RPMI7951 (cell line): ENCODE results near the gene SDK2. TPM values are rescaled to one million over a fixed set of nuclear protein-coding genes. Genes with fewer than 3 reads are reported as not detected.
"Not testable (repeated sequence)": the region's sequence is repeated elsewhere in the genome, so short reads cannot be mapped to it uniquely, and the experiment has no call there.

Experiments
- DNase-seq: peaks from one replicate; pipeline ENCODE4 v3.0.0-alpha.2; 2012; ENCODE audit warnings: low read depth
- total RNA-seq: library from RNA; depleted of rRNA; stranded (reverse); fragments of >200 nt; shearing (Covaris generic); gene quantifications from 2 replicates; pipeline ENCODE4 v1.2.3, GENCODE V29; 2014

SDK2 gene
- total RNA-seq, 1 experiment from 2014 or later = 1.1 TPM

DNA sequence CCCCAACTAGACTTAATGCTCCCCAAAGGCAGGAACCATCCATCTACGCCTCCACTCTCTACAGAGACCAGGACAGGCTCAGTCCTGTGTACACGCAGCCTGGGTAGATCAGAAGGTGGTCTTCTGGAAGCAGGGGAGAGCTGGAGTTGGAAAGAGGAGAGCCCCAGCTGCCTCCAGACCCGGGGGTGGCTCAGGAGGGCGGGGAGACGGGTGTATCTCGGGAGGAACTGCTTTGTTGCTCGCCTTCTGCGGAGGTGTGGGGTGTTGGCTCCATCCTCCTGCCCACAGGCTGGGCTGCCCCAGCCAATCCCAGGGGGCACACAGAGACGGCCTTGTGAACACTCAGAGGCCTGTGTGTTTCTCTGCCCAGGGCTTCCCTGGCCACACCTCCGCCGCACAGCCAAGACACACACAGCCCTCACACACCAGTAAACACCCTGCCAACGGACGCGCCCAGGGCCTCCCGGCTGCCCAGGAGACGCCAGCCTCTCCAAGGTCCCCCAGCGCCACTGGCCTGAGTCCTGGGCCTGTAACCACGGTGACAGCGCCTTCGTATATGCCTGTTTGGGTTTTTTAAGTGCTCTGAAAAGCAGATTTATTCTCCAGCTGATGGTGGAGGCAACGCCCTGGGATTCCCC lies 189.1 kb downstream of the SDK2 start:
- DNase-seq = no peak

DNA sequence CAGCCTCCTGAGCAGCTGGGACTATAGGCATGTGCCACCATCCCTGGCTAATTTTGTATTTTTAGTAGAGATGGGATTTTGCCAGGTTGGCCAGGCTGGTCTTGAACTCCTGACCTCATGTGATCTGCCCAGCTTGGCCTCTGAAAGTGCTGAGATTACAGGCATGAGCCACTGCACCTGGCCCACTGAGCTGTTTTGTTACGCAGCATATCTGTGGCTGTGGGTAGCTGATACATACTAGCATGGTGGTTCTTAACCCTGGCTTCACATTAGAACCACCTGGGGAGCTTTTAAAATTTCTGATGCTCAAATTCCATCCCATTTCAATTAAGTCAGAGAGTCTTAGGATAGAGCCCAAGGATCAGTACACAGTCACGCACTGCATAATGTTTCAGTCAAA lies 190.8 kb downstream of the SDK2 start:
- DNase-seq = not testable (repeated sequence)

- DNase-seq = no peak
Measured at GRCh38 chr17:73453090-73453489, 191.2 kb downstream of the SDK2 start.

GRCh38 chr17:73452009-73452408 lies 192.2 kb downstream of the SDK2 start:
- no peak for DNase-seq

DNA sequence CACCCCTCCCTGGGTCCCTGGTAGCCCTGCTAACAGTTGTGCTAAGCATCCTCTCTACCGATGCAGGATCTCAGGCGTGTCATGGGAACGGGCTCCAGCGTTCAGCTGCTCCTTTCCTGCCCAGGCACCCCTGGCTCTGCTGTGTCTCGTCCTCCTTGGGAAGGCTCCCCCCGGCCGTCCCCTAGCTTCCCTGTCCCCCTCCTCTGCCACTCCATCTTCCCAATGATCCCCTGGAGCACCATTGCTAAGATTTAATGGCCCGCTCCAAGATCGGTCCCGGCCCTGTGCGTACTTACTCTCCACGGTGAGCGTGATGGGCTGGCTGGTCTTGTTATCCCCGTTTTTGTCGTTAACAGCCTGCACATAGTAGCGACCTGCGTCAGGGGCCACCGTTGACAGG lies 196.9 kb downstream of the SDK2 start:
- DNase-seq = no peak

DNA sequence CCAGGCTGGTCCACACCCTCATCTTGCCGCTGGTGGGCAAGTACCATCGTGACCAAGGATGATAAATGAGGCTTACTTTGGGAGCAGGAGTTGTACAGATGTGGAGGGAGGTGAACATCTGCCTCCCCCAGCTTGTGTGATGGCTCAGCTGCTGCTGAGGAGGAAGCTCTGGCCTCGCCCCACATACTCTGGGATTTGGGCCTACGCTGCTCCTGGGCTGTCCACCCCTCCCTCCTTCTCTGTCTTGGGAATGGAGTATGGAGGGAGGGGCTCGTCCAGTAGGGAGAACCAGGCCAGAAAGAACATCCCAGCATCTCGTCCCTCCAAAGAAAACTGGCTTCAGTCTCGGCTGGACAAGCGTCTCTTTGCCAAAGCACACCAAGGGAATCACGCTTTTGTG lies 197.6 kb downstream of the SDK2 start:
- no peak for DNase-seq

GRCh38 chr17:73445466-73445865 lies 198.8 kb downstream of the SDK2 start:
- DNase-seq = no peak

DNA sequence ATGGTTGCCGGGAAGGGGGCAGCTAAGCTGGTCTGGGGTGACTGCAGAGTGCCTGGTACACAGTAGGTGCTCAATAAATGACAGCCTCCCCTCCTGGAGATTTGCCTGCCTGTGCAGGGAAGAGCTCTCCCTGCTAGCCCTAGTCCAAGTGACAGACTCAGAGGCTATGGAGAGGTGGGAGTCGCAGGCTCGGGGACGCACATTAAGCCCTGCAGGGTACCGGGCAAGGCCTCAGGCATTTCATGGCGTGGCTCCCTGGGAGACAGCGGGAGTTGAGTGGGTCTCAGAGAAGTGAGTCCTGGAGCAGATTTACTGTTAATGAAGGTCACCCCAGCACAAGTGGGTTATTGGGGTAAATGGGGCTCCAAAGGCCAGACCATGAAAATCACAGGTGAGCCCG lies 200.2 kb downstream of the SDK2 start:
- DNase-seq = no peak

DNA sequence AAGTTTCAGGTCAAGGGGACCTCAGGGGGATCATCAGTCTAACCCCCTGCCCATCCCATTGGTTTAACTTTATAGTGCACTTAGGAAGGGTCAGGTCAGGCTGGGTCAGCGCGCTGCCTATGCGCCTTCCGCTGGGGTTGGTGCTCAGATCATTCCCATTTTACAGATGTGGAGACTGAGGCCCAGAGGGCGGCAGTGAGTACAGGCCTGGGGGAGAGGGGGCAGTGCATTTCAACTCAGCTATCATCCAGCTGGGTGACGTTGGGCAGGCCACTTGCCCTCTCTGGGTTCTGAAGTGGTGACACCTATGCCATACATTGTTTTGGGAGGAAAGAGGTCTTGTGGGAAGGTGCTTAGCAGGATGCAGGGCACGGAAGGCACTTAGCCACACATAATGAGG lies 204.6 kb downstream of the SDK2 start:
- no peak for DNase-seq

GRCh38 chr17:73437826-73438225 lies 206.4 kb downstream of the SDK2 start:
- DNase-seq = no peak

- peak; percentile 75 for DNase-seq
Measured at GRCh38 chr17:73436954-73437353, 207.3 kb downstream of the SDK2 start.

DNA sequence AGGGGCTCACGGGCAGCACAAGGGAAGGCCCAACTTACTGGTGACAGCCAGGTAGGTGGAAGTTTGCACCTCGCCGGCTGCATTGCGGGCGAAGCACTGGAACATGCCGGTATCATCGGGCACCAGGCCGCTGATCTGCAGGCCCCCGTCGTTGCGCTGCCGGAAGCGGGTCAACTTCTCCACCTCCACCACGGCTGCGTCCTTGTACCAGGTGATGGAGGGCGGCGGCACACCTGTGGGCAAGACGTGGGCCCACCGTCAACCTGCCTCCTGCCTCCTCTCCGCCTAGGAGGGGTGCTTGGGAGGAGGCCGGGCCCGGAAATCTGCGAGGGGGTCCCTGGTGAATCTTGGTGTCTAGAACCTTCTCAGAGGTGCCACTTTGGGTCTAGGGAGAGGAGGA lies 208.8 kb downstream of the SDK2 start:
- DNase-seq = no peak

DNA sequence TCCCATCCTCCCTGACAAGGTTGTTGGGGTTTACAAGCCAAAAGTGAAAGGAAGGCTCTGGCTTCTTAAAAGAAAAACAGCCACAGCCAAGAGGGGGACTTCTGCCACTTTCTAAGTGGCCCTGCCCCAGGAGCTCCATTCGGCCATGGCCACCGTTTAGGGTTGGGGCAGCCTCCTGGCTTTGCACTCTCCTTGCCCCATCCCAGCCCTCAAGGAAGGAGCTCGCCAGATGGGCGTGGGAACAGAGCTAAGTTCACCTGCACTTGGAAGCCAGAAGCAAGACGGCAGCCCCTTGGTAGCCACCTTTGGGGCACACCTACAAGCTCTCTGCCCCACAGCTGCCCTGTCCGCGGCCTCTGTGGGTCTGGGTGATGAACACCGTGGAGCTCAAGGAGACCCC lies 210.1 kb downstream of the SDK2 start:
- no peak for DNase-seq

DNA sequence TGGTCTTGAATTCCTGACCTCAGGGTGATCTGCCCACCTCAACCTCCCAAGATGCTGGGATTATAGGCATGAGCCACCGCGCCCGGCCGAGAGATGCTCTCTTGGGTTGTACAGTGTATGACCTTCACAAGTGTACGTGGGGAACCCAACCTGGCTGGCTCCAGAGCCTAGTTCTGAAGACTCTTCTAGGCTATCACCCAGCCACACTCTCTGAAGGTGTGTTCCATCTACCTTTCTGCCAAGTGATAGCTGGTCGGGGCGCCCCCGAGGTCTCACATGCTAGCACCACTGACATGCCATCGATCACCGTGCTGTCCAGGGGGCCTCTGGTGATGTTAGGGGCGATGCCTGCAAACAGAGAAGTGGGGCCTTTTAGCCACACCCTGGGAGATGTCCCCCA lies 210.7 kb downstream of the SDK2 start:
- DNase-seq = no peak

DNA sequence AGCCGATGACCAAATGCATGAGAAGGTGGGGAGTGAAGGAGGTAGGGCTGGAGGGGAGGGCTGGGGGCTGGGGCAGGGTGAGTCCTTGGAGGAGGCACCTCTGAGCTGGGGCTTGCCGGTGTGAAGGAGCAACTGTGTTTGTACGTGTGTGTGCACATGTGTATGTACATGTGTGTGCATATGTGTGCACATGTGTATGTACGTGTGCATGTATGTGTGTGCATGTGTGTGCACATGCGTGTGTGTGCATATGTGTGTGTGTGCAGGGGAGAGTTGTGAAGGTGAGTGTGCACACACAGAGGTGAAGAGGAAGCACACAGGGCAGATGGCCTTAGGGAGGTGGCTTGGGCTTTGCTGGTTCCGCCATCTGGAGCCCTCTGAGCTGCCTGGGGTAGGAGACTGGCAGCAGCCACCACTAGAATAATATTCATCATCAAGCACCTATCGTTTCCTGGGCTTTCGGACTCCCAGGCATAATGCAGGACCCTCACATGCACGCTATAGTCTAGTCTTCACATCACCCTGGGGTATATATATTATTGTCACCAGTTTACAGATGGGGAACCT lies 211.5 kb downstream of the SDK2 start:
- DNase-seq = no peak

DNA sequence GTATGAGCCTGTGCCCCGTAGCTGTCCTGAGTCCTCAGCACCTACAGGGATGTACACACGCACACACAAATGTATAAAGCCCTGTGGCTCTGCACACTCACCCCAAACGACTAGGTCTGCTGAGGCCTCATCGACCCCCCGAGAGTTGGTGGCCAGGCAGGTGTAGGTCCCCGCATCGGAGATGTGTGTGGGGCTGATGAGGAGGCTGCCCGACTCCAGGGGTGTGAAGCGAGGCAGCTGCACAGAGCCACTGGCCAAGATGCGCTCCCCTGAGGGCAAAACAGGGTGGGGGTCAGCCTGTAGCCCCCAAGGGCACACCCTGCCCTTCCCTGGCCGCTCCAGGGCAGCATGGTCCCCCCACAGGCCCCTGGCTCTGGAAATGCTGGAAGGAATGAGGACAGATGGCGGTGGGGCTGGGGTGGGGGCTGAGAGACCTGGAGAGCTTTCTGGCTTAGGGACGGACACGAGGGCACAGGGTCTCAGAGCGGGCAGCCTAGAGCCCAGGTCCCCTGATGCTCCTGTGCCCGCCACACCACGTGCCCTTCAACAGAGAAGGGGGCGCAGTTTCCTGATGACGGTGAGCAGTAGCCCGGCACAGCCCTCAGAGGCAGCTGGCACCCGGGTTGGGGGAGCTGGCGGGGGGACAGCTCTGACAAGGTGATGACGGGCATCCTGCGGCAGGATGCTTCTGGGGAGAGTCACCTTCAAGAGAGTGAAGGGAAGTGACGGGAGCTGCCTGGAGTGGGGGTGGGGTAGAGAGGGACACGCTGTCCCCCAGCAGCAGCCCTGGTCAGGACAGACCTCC lies 212.6 kb downstream of the SDK2 start:
- DNase-seq = no peak

DNA sequence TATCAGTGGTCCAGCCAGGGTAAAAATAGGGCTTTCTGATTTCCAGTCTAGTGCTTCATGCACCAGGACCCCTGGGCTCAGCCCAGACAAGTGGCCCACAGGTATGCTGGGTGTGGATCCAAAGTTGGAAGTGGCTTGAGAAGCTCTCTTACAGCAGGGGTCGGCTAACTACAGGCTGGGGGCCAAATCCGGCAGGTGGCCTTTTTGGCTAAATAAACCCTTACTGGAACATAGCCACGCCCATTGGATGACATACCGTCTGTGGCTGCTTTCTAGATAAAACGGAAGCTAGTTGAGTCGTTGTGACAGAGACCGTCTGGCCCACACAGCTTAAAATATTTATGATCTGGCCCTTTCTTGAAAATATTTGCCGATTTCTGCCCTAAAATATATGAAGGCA lies 213.4 kb downstream of the SDK2 start:
- peak; percentile 27 for DNase-seq

GRCh38 chr17:73430165-73430680 lies 214.0 kb downstream of the SDK2 start:
- DNase-seq = no peak

GRCh38 chr17:73429440-73430164 lies 214.6 kb downstream of the SDK2 start:
- peak; percentile 59 for DNase-seq

DNA sequence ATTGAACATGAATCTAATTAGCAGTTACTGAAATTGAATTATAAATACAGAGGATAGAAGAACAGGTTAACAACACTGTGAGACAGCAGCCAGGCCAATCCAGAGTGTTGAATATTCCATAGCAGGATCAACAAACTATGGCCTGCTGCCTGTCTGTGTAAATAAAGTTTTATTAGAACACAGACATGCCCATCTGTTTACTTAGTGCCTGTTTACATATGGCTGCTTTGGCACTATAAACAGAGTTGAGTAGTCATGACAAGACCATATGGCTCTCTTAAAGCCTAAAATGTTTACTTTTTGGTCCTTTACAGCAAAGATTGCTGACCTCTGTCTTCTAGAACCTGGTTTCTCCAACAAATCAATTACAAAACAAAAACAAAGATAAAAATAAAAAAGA lies 217.0 kb downstream of the SDK2 start:
- DNase-seq = no peak

DNA sequence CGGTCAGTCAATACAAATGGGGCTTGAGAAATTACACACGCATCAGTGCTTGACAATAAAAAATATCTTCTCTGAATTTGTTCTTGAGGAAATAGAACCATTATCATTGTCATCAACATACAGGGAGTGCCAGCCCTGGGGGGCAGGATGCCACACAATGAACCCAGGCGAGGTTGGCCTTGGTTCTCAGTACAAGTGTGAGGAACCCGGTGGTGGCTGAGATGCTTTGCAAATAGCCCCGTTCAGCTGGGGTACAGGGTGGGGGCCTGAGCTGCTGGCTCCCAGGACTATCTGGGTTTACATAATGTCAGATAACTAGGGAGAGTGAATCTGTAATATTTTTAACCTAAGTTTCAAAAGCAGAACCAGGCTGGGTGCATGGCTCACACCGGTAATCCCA lies 219.7 kb downstream of the SDK2 start:
- no peak for DNase-seq

DNA sequence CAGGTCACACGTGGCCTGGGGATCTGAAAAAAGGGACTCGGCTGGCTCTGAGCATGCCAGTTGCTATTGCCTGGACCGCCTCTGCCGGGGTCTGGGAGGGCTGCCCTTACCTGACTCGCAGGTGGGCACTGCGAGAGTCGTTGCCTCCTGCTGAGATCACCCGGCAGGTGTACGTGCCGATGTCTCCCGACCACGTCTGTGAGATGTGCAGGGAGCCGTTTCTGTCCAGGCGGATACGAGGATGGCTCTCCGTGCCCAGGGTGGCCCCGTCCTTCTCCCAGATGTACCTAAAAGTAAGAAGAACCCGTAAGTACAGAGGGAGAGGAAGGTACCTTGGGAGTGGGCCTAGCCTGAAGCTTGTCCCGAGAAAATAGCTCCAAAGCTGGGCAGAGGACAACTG lies 220.4 kb downstream of the SDK2 start:
- DNase-seq = no peak
